Measurements from ENCODE around the gene GAS7. TPM values are rescaled to one million over a fixed set of nuclear protein-coding genes. Genes with fewer than 3 reads are reported as not detected.
"Not testable (repeated sequence)": the region's sequence is repeated elsewhere in the genome, so short reads cannot be mapped to it uniquely, and the experiment has no call there.

Gene GAS7
- total RNA-seq, 2 donors from 2014 or later: 1.1 to 5.2 TPM

- no peaks in the 10 kb centered on the region for H3K36me3 Mint-ChIP-seq (ENCODE audit: low read depth)
- H3K9me3 ChIP-seq (ENCODE audit: control insufficient read depth, low read length, poor library complexity, severe bottlenecking): no peaks in the 10 kb centered on the region
- H3K4me3 Mint-ChIP-seq: no peak overlapping the region
- no peak overlapping the region for H3K27ac Mint-ChIP-seq
- no peaks in the 10 kb centered on the region for H3K27me3 Mint-ChIP-seq
- ATAC-seq: no peak
- no peaks in the 10 kb centered on the region for H3K4me1 Mint-ChIP-seq
- no peak for DNase-seq
Observed at GRCh38 chr17:10096596-10096995, 101.8 kb downstream of the GAS7 start.

- not testable (repeated sequence) for H3K4me1 Mint-ChIP-seq; H3K27ac Mint-ChIP-seq; DNase-seq; H3K36me3 Mint-ChIP-seq (ENCODE audit: low read depth); ATAC-seq; H3K4me3 Mint-ChIP-seq; H3K27me3 Mint-ChIP-seq; H3K9me3 ChIP-seq (ENCODE audit: control insufficient read depth, low read length, poor library complexity, severe bottlenecking)
Observed at GRCh38 chr17:10095295-10095694, 103.1 kb downstream of the GAS7 start.

- Mint-ChIP-seq H3K4me3 (no peak overlapping the region), H3K27ac (no peak overlapping the region), H3K4me1 (no peaks in the 10 kb centered on the region), H3K36me3 (ENCODE audit: low read depth) (no peaks in the 10 kb centered on the region), H3K27me3 (no peaks in the 10 kb centered on the region)
- DNase-seq (no peak), ATAC-seq (no peak)
- no peaks in the 10 kb centered on the region for H3K9me3 ChIP-seq (ENCODE audit: control insufficient read depth, low read length, poor library complexity, severe bottlenecking)
Observed at GRCh38 chr17:10094797-10095196, 103.6 kb downstream of the GAS7 start.

DNA sequence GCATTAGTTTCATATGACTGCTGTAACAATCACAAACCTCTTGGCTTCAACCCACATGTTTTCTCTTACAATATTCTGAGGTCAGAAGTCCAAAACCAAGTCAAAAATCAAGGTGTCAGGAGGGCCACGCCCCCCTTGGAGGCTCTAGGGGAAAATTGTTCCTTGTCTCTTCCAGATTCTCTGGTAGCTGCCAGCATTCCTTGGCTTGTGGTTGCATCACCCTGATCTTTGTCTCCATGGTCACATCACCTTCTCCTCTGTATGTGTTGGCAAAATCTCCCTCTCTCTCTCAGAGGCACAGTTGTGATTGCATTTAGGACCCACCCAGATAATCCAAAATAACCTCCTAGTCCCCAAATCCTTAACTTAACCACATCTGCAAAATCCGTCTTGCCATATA is 105.8 kb downstream of the GAS7 start:
- no peak overlapping the region for H3K27ac Mint-ChIP-seq

DNA sequence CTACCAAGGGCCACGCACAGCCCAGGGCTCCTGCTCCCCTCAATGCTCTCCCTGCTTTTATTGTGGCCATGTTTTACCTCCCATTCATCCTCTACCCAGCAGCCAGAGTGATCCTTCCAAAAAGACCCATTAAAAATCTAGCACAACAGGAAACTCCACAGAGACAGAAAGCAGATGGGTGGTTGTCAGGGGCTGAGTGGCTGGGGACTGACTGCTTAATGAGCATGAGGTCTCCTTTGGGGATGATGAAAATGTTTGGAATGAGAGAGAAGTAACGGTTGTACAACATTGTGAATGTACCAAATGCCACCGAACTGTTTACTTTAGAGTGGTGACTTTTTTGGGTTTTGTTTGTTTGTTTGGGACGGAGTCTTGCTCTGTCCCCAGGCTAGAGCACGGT is 107.4 kb downstream of the GAS7 start:
- Mint-ChIP-seq H3K27ac (no peak overlapping the region), H3K36me3 (ENCODE audit: low read depth) (no peaks in the 10 kb centered on the region), H3K4me3 (no peak overlapping the region), H3K27me3 (peaks cover 5% of the 10 kb centered on the region), H3K4me1 (no peaks in the 10 kb centered on the region)
- H3K9me3 ChIP-seq (ENCODE audit: control insufficient read depth, low read length, poor library complexity, severe bottlenecking): no peaks in the 10 kb centered on the region
- no peak for ATAC-seq
- DNase-seq: no peak

More for the DNA sequence above, 105.8 kb downstream of the GAS7 start:
- Mint-ChIP-seq H3K4me3 (no peak overlapping the region), H3K4me1 (no peaks in the 10 kb centered on the region), H3K27me3 (no peaks in the 10 kb centered on the region), H3K36me3 (ENCODE audit: low read depth) (no peaks in the 10 kb centered on the region)
- DNase-seq: no peak
- no peak for ATAC-seq
- no peaks in the 10 kb centered on the region for H3K9me3 ChIP-seq (ENCODE audit: control insufficient read depth, low read length, poor library complexity, severe bottlenecking)

- Mint-ChIP-seq H3K36me3 (ENCODE audit: low read depth) (no peaks in the 10 kb centered on the region), H3K27me3 (peaks cover 9% of the 10 kb centered on the region), H3K27ac (no peak overlapping the region), H3K4me3 (no peak overlapping the region), H3K4me1 (no peaks in the 10 kb centered on the region)
- no peaks in the 10 kb centered on the region for H3K9me3 ChIP-seq (ENCODE audit: control insufficient read depth, low read length, poor library complexity, severe bottlenecking)
- DNase-seq (no peak), ATAC-seq (no peak)
Observed at GRCh38 chr17:10089196-10089804, 109.1 kb downstream of the GAS7 start.

DNA sequence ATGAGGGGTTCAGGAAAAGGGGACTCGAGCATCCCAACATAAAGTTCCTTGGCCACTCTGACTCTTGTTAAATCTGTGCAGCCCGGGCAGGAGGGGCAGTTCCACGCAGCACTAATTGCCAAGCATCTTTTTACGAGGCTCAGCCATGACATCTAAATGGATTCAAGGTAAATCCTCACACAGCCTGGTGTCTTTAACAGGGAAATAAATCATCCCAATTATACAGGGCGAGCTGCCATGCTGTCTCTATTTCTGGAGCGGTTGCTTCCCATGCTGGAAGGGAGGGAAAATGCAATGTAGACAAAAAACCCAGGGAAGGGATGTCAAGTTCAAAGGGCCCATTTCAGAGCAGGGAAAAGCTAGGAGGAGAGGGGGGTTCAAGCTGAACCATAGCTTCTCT is 110.0 kb downstream of the GAS7 start:
- no peaks in the 10 kb centered on the region for H3K4me1 Mint-ChIP-seq
- no peak overlapping the region for H3K27ac Mint-ChIP-seq

GRCh38 chr17:10087355-10087754 is 111.1 kb downstream of the GAS7 start:
- ATAC-seq: no peak
- peaks cover 9% of the 10 kb centered on the region for H3K27me3 Mint-ChIP-seq
- no peak for DNase-seq
- no peak overlapping the region for H3K27ac Mint-ChIP-seq
- H3K4me3 Mint-ChIP-seq: no peak overlapping the region
- no peaks in the 10 kb centered on the region for H3K9me3 ChIP-seq (ENCODE audit: control insufficient read depth, low read length, poor library complexity, severe bottlenecking)
- H3K4me1 Mint-ChIP-seq: no peaks in the 10 kb centered on the region
- H3K36me3 Mint-ChIP-seq (ENCODE audit: low read depth): no peaks in the 10 kb centered on the region

More for the DNA sequence above, 110.0 kb downstream of the GAS7 start:
- peaks cover 9% of the 10 kb centered on the region for H3K27me3 Mint-ChIP-seq
- H3K9me3 ChIP-seq (ENCODE audit: control insufficient read depth, low read length, poor library complexity, severe bottlenecking): no peaks in the 10 kb centered on the region
- no peak for DNase-seq
- H3K4me3 Mint-ChIP-seq: no peak overlapping the region
- no peak for ATAC-seq
- no peaks in the 10 kb centered on the region for H3K36me3 Mint-ChIP-seq (ENCODE audit: low read depth)

DNA sequence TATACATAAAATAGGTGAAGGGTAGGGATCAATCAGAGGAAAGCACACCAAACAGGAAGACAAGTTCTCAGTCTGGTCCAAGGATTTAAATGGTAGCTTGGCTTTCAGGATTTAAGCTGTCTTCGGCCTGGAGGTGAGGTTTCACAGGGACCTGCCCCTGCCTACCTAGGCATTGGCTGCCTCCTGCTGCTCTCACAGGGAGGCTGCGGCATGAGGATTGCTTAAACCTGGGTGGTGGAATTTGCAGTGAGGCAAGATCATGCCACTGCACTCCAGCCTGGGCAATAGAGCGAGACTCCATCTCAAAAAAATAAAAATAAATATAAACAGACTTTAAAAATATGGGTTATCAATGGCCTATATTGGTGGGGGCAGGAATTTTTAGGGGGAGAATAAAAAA is 114.5 kb downstream of the GAS7 start:
- H3K27me3 Mint-ChIP-seq: peaks cover 14% of the 10 kb centered on the region
- H3K27ac Mint-ChIP-seq: no peak overlapping the region
- ATAC-seq: no peak

DNA sequence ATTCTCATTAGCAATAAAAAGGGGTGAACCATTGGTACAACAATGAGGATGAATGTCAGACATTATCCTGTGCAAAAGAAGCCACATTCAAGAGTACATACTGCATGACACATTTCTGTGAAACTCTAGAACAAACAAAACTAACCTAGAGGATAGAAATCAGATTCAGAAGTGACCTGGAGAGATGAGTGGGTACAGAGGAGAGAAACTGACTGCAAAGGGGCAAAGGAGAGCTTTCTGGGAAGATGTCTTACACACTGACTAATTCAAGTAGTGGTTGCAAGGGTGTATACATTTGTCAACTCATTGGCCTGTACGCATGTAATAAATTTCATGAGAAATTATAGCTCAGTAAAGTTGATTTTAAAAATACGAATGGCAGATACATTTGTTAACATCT is 115.6 kb downstream of the GAS7 start:
- H3K36me3 Mint-ChIP-seq (ENCODE audit: low read depth): peaks cover 2% of the 10 kb centered on the region
- ATAC-seq (no peak), DNase-seq (no peak)
- peaks cover 14% of the 10 kb centered on the region for H3K27me3 Mint-ChIP-seq
- H3K9me3 ChIP-seq (ENCODE audit: control insufficient read depth, low read length, poor library complexity, severe bottlenecking): no peaks in the 10 kb centered on the region
- no peaks in the 10 kb centered on the region for H3K4me1 Mint-ChIP-seq
- no peak overlapping the region for H3K27ac Mint-ChIP-seq
- no peak overlapping the region for H3K4me3 Mint-ChIP-seq

More for the DNA sequence above, 114.5 kb downstream of the GAS7 start:
- Mint-ChIP-seq H3K4me3 (no peak overlapping the region), H3K4me1 (no peaks in the 10 kb centered on the region), H3K36me3 (ENCODE audit: low read depth) (peaks cover 2% of the 10 kb centered on the region)
- H3K9me3 ChIP-seq (ENCODE audit: control insufficient read depth, low read length, poor library complexity, severe bottlenecking): no peaks in the 10 kb centered on the region
- DNase-seq: no peak

GRCh38 chr17:10081571-10082169 is 116.7 kb downstream of the GAS7 start:
- DNase-seq (no peak), ATAC-seq (no peak)
- H3K4me3 Mint-ChIP-seq: no peak overlapping the region
- no peak overlapping the region for H3K27ac Mint-ChIP-seq
- H3K4me1 Mint-ChIP-seq: no peaks in the 10 kb centered on the region
- H3K36me3 Mint-ChIP-seq (ENCODE audit: low read depth): peaks cover 2% of the 10 kb centered on the region
- no peaks in the 10 kb centered on the region for H3K9me3 ChIP-seq (ENCODE audit: control insufficient read depth, low read length, poor library complexity, severe bottlenecking)
- peaks cover 14% of the 10 kb centered on the region for H3K27me3 Mint-ChIP-seq

DNA sequence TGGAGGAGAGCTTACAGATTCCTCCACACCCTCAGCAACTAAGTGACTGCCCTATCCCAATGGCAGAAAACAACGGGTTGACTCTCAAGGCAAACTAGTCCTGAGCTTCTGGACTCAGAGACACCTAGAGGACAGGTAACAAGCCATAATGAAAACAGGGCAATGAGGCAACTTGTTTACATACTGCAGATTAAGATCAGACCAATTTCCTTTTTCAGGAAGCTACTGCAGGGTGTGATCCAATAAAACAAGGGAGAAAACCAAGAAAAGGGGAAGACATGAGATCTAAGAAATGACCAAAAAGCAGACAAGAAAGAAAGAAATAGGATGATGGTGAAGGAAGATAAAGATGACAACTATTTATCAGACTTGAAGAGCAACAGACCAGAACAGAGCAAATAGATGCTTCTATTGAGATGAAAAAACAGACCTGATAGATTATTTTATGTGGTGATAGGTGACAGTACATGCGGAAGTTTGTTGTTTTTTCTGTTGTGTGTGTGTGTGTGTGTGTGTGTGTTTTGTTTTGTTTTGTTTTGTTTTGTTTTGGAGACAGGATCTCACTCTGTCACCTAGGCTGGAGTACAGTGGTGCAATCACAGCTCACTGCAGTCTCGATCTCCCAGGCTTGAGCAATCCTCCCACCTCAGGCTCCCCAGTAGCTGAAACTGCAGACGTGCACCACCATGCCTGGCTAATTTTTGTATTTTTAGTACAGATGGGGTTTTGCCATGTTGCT is 120.7 kb downstream of the GAS7 start:
- DNase-seq (no peak), ATAC-seq (no peak)
- no peak overlapping the region for H3K4me3 Mint-ChIP-seq
- no peaks in the 10 kb centered on the region for H3K9me3 ChIP-seq (ENCODE audit: control insufficient read depth, low read length, poor library complexity, severe bottlenecking)
- H3K4me1 Mint-ChIP-seq: no peaks in the 10 kb centered on the region
- H3K36me3 Mint-ChIP-seq (ENCODE audit: low read depth): peaks cover 2% of the 10 kb centered on the region
- H3K27ac Mint-ChIP-seq: no peak overlapping the region
- peaks cover 14% of the 10 kb centered on the region for H3K27me3 Mint-ChIP-seq

DNA sequence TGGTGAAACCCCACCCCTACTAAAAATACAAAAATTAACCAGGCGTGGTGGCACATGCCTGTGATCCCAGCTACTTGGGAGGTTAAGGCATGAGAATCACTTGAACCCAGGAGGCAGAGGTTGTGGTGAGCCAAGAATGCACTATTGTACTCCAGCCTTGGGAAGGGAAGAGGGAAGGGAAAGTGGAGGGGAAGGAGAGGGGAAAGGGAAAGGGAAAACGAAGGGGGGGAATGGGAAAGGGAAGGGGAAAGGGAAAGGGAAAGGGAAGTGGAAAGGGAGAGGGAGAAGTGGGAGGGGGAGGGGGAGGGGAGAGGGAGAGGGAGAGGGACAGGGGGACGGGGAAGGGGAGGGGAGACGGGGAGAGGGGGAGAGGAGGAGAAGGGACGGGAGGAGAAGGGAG is 122.5 kb downstream of the GAS7 start:
- Mint-ChIP-seq H3K27me3 (peaks cover 21% of the 10 kb centered on the region), H3K4me1 (no peaks in the 10 kb centered on the region), H3K27ac (no peak overlapping the region), H3K4me3 (no peak overlapping the region), H3K36me3 (ENCODE audit: low read depth) (peaks cover 2% of the 10 kb centered on the region)
- ATAC-seq (no peak), DNase-seq (no peak)
- H3K9me3 ChIP-seq (ENCODE audit: control insufficient read depth, low read length, poor library complexity, severe bottlenecking): no peaks in the 10 kb centered on the region

DNA sequence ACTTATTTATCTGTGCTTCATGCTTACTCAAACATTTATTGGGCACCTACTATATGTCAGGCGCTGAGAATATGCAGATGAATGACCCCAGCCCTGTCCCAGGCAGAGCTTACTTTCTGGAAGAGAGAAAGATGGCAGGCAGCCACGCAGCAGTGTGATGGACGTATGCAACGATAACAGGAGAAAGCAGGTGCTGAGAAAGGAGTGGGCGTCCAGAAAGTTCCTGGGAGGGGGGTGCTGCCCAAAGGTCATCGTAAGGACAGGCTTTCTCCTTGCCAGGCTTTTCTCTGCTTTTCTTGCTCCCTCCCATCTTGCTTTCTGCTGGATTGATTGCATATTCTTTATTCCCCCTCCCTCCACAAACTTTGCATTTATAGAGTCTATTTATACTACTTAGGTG is 124.5 kb downstream of the GAS7 start:
- no peak overlapping the region for H3K4me3 Mint-ChIP-seq
- H3K9me3 ChIP-seq (ENCODE audit: control insufficient read depth, low read length, poor library complexity, severe bottlenecking): no peaks in the 10 kb centered on the region
- peaks cover 22% of the 10 kb centered on the region for H3K27me3 Mint-ChIP-seq
- no peaks in the 10 kb centered on the region for H3K4me1 Mint-ChIP-seq
- H3K27ac Mint-ChIP-seq: no peak overlapping the region
- no peak for DNase-seq
- ATAC-seq: no peak
- H3K36me3 Mint-ChIP-seq (ENCODE audit: low read depth): no peaks in the 10 kb centered on the region
